HepG2 (cell line): ENCODE data around the gene HDAC5. TPM values are rescaled to one million over a fixed set of nuclear protein-coding genes. Genes with fewer than 3 reads are reported as not detected.

Experiments used
- FOXP4 ChIP-seq: sonication (generic); formaldehyde crosslinking; IDR thresholded peaks from 2 replicates; pipeline ENCODE4 v1.4.0; 2020; ENCODE audit warnings: missing genetic modification reagents
- HNF1B ChIP-seq: sonication (generic); formaldehyde crosslinking; IDR thresholded peaks from 2 replicates; pipeline ENCODE4 v1.5.1; 2020; ENCODE audit warnings: mild to moderate bottlenecking, moderate library complexity, missing genetic modification reagents
- NFYC ChIP-seq: IDR thresholded peaks from 2 replicates; pipeline ENCODE4 v1.6.1; 2016; ENCODE audit warnings: missing genetic modification reagents, missing compliant biosample characterization
- NR1H2 ChIP-seq: sonication (generic); formaldehyde crosslinking; IDR thresholded peaks from 2 replicates; pipeline ENCODE4 v1.8.1; 2022; ENCODE audit warnings: low read depth, missing genetic modification reagents, borderline replicate concordance
- PHF21A ChIP-seq: sonication (generic); formaldehyde crosslinking; IDR thresholded peaks from 2 replicates; pipeline ENCODE4 v1.5.0; 2020; ENCODE audit warnings: mild to moderate bottlenecking, missing genetic modification reagents
- SIX4 ChIP-seq: sonication (generic); formaldehyde crosslinking; IDR thresholded peaks from 2 replicates; pipeline ENCODE4 v1.4.0; 2020; ENCODE audit warnings: missing genetic modification reagents
- SKI ChIP-seq: fragments of 450-650 bp; IDR thresholded peaks from one replicate; pipeline ENCODE4 v1.6.1; 2018; ENCODE audit warnings: mild to moderate bottlenecking; ENCODE audit not compliant: partially characterized antibody
- TEF ChIP-seq: sonication (generic); formaldehyde crosslinking; IDR thresholded peaks from 2 replicates; pipeline ENCODE4 v1.5.0; 2020; ENCODE audit warnings: missing genetic modification reagents
- ZGPAT ChIP-seq: IDR thresholded peaks from 2 replicates; pipeline ENCODE4 v1.6.1; 2016; ENCODE audit warnings: mild to moderate bottlenecking
- ZKSCAN5 ChIP-seq: sonication (generic); formaldehyde crosslinking; IDR thresholded peaks from 2 replicates; pipeline ENCODE4 v1.5.1; 2020; ENCODE audit warnings: mild to moderate bottlenecking, missing genetic modification reagents
- ZNF180 ChIP-seq: sonication (generic); formaldehyde crosslinking; IDR thresholded peaks from 2 replicates; pipeline ENCODE4 v1.4.0; 2020; ENCODE audit warnings: low read depth, missing genetic modification reagents, borderline replicate concordance
- ZNF224 ChIP-seq: sonication (generic); formaldehyde crosslinking; IDR thresholded peaks from 2 replicates; pipeline ENCODE4 v1.5.0; 2020; ENCODE audit warnings: mild to moderate bottlenecking, missing genetic modification reagents
- ZNF280D ChIP-seq: sonication (generic); formaldehyde crosslinking; IDR thresholded peaks from 2 replicates; pipeline ENCODE4 v1.5.1; 2020; ENCODE audit warnings: mild to moderate bottlenecking, missing genetic modification reagents
- ZNF30 ChIP-seq: sonication (generic); formaldehyde crosslinking; IDR thresholded peaks from 2 replicates; pipeline ENCODE4 v1.5.0; 2020; ENCODE audit warnings: mild to moderate bottlenecking, missing genetic modification reagents
- ZNF333 ChIP-seq: sonication (generic); formaldehyde crosslinking; IDR thresholded peaks from 2 replicates; pipeline ENCODE4 v1.4.0; 2020; ENCODE audit warnings: mild to moderate bottlenecking, missing genetic modification reagents, borderline replicate concordance
- ZNF367 ChIP-seq: sonication (generic); formaldehyde crosslinking; IDR thresholded peaks from 2 replicates; pipeline ENCODE4 v1.4.0; 2020; ENCODE audit warnings: missing genetic modification reagents, borderline replicate concordance
- ZNF549 ChIP-seq: sonication (generic); formaldehyde crosslinking; IDR thresholded peaks from 2 replicates; pipeline ENCODE4 v1.5.0; 2020; ENCODE audit warnings: missing genetic modification reagents
- ZNF580 ChIP-seq: IDR thresholded peaks from 2 replicates; pipeline ENCODE4 v1.6.1; 2016; ENCODE audit warnings: low read depth, borderline replicate concordance
- ZNF724P ChIP-seq: sonication (generic); formaldehyde crosslinking; IDR thresholded peaks from 2 replicates; pipeline ENCODE4 v1.8.0; 2022; ENCODE audit warnings: missing genetic modification reagents, borderline replicate concordance
- polyA plus RNA-seq, 8 experiments: library from polyadenylated mRNA; depleted of rRNA in 3 of 8; stranded (reverse) in 7 of 8; unstranded in 1 of 8; fragments of >200 nt; fragmentation: Illumina TruSeq in 4 of 8; extraction: Trizol in 4 of 8; gene quantifications; 2 replicates each; pipeline versions ENCODE4 v1.2.1 to v1.2.3, GENCODE V29; 2011 to 2016; ENCODE audit warnings: low read depth in 4 of 8, missing spikeins in 1 of 8, mixed read lengths in 1 of 8; ENCODE audit not compliant: insufficient read depth in 1 of 8
- total RNA-seq, 5 experiments: library from RNA; depleted of rRNA; stranded (reverse); fragments of >200 nt; fragmentation: Illumina TruSeq; extraction: Trizol; gene quantifications; 2 replicates each; pipeline ENCODE4 v1.2.3, GENCODE V29; 2016; ENCODE audit warnings: low read depth in 1 of 5

HDAC5 gene
- total and polyA plus RNA-seq, 2 of the 13 experiments (the other 11 are each of a cell fraction or from before 2014, with no cell fraction given): 46.4 to 85.4 TPM

- TF ChIP-seq ZNF224 (CRISPR knock-in tag): peak; percentile 74; the same call in 1 of the 2 replicates
- no peak for TF ChIP-seq NFYC (CRISPR knock-in tag)
- TF ChIP-seq SIX4: no peak
- no peak for TF ChIP-seq ZKSCAN5 (CRISPR knock-in tag)
- no peak; the same call in 1 of the 2 replicates for TF ChIP-seq ZNF580
- TF ChIP-seq ZNF280D (CRISPR knock-in tag): no peak
- TF ChIP-seq ZNF30 (CRISPR knock-in tag): no peak; the same call in 1 of the 2 replicates
- no peak for TF ChIP-seq ZNF333
- no peak for TF ChIP-seq NR1H2 (CRISPR knock-in tag)
- no peak for TF ChIP-seq ZNF549
- TF ChIP-seq ZNF367: no peak
- TF ChIP-seq HNF1B (CRISPR knock-in tag): peak; percentile 55
- peak; percentile 52; the same call in 1 of the 2 replicates for TF ChIP-seq ZGPAT (CRISPR knock-in tag)
- TF ChIP-seq SKI: no peak
- peak; percentile 76 for TF ChIP-seq FOXP4 (CRISPR knock-in tag)
- no peak for TF ChIP-seq TEF (CRISPR knock-in tag)
- no peak for TF ChIP-seq ZNF724P (CRISPR knock-in tag)
- TF ChIP-seq PHF21A (CRISPR knock-in tag): peak; percentile 56; the same call in 1 of the 2 replicates
- no peak for TF ChIP-seq ZNF180 (CRISPR knock-in tag)
These were observed 46.5 kb downstream of the HDAC5 start (continued) for GRCh38 chr17:44076716-44077594.
